HEK293T (cell line): Measurements from ENCODE around the gene EIF1AX.
"Not testable (repeated sequence)": the region's sequence is repeated elsewhere in the genome, so short reads cannot be mapped to it uniquely, and the experiment has no call there.

ENCODE experiments used
- ARNT ChIP-seq: fragments of 450-650 bp; IDR thresholded peaks from 2 replicates; pipeline ENCODE4 v1.6.1; 2017; ENCODE audit warnings: mild to moderate bottlenecking
- ELF4 ChIP-seq: fragments of 450-650 bp; IDR thresholded peaks from 2 replicates; pipeline ENCODE4 v1.6.1; 2017; ENCODE audit warnings: antibody characterized with exemption
- FOXA1 ChIP-seq: fragments of 450-650 bp; IDR thresholded peaks from 2 replicates; pipeline ENCODE4 v1.6.1; 2016; ENCODE audit warnings: mild to moderate bottlenecking
- FOXM1 ChIP-seq: fragments of 450-650 bp; IDR thresholded peaks from 2 replicates; pipeline ENCODE4 v1.6.1; 2017; ENCODE audit warnings: mild to moderate bottlenecking, borderline replicate concordance
- NFRKB ChIP-seq: fragments of 450-650 bp; IDR thresholded peaks from 2 replicates; pipeline ENCODE4 v1.6.1; 2016; ENCODE audit warnings: mild to moderate bottlenecking, moderate library complexity
- SP1 ChIP-seq: fragments of 450-650 bp; IDR thresholded peaks from 2 replicates; pipeline ENCODE4 v1.6.1; 2017
- SUZ12 ChIP-seq: fragments of 450-650 bp; IDR thresholded peaks from 2 replicates; pipeline ENCODE4 v1.6.1; 2016; ENCODE audit warnings: mild to moderate bottlenecking
- TARDBP ChIP-seq: fragments of 450-650 bp; IDR thresholded peaks from 2 replicates; pipeline ENCODE4 v1.6.1; 2016
- ZNF384 ChIP-seq: fragments of 450-650 bp; IDR thresholded peaks from 2 replicates; pipeline ENCODE4 v1.6.1; 2016
- TF ChIP-seq, protein P1 (sequence below): fragments of 450-650 bp; IDR thresholded peaks from 2 replicates; pipeline ENCODE4 v1.6.1; 2016

GRCh38 chrX:20126833-20127232 is 14.8 kb downstream of the EIF1AX start:
- not testable (repeated sequence) for TF ChIP-seq SUZ12, NFRKB, TARDBP, ZNF384, SP1, FOXA1, ELF4, ARNT, FOXM1
- TF ChIP-seq, protein P1, sequence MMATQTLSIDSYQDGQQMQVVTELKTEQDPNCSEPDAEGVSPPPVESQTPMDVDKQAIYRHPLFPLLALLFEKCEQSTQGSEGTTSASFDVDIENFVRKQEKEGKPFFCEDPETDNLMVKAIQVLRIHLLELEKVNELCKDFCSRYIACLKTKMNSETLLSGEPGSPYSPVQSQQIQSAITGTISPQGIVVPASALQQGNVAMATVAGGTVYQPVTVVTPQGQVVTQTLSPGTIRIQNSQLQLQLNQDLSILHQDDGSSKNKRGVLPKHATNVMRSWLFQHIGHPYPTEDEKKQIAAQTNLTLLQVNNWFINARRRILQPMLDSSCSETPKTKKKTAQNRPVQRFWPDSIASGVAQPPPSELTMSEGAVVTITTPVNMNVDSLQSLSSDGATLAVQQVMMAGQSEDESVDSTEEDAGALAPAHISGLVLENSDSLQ = not testable (repeated sequence)
